Mucosa of descending colon (tissue), 3 donors: ENCODE measurements around the gene DCAF11. TPM values are rescaled to one million over a fixed set of nuclear protein-coding genes. Genes with fewer than 3 reads are reported as not detected.

Experiments used
- ATAC-seq: fragments of 200-7000 bp; cut with Tn5 transposase; one replicate; pipeline ENCODE4 v1.9.1; 2020; ENCODE audit warnings: mild to moderate bottlenecking, moderate library complexity
- DNase-seq, 3 donors: peaks; one replicate each; pipeline ENCODE4 v3.0.0-alpha.2; 2020
- H3K36me3 ChIP-seq: fragments of 200-600 bp; one replicate; pipeline ENCODE4 v1.8.0; 2021; ENCODE audit warnings: low read depth, mild to moderate bottlenecking
- H3K4me1 ChIP-seq: fragments of 200-600 bp; one replicate; pipeline ENCODE4 v1.8.0; 2021; ENCODE audit warnings: low read depth, mild to moderate bottlenecking
- H3K4me3 ChIP-seq: fragments of 200-600 bp; one replicate; pipeline ENCODE4 v1.8.0; 2021; ENCODE audit warnings: mild to moderate bottlenecking
- H3K9me3 ChIP-seq: fragments of 200-600 bp; one replicate; pipeline ENCODE4 v1.8.0; 2021; ENCODE audit warnings: mild to moderate bottlenecking
- CTCF ChIP-seq: fragments of 200-600 bp; IDR thresholded peaks from one replicate; pipeline ENCODE4 v1.8.0; 2022; ENCODE audit warnings: antibody characterized with exemption, mild to moderate bottlenecking
- intact Hi-C, 2 donors: fragments of 100-400 bp; cut with DNase I in 1 of 2; cut with micrococcal nuclease in 1 of 2; formaldehyde crosslinking; loops; one replicate each; pipeline versions ENCODE4 v1.11.0 to v1.11.1; 2022; cut with DNase I, micrococcal nuclease
- total RNA-seq, 3 donors: library from RNA; stranded (reverse); fragmentation: NEBNext Ultra II Directional in 2 of 3; extraction: Animal tissue kit (Norgen Biotek cat#: 25700) in 2 of 3; gene quantifications; one replicate each; pipeline versions ENCODE4 v1.2.1 to v1.2.4, GENCODE V29; 2021 to 2023
- donor health status: DM: no; HTN: no; CAD: no; lungs with moderate emphysema.
- donor health status: DM: no; HTN: no; CAD: no.
- donor health status: DM: no; HTN: yes; CAD: no.

DCAF11 gene
- total RNA-seq, 3 donors from 2014 or later: 65.8 to 101 (median 84.9) TPM

GRCh38 chr14:24085215-24085614, 29.4 kb upstream of the DCAF11 start:
- peaks cover 8% of the 10 kb centered on the region for H3K4me1 ChIP-seq
- TF ChIP-seq CTCF: no peak
- no peak overlapping the region for H3K4me3 ChIP-seq
- DNase-seq (no peak), ATAC-seq (no peak)
- H3K9me3 ChIP-seq: no peaks in the 10 kb centered on the region
- intact Hi-C loops: no loop called here
- H3K36me3 ChIP-seq: no peaks in the 10 kb centered on the region

- no peak for TF ChIP-seq CTCF
- ATAC-seq (no peak), DNase-seq (no peak)
- intact Hi-C loops: no loop called here
- no peaks in the 10 kb centered on the region for H3K36me3 ChIP-seq
- no peak overlapping the region for H3K4me3 ChIP-seq
- peaks cover 8% of the 10 kb centered on the region for H3K4me1 ChIP-seq
- H3K9me3 ChIP-seq: no peaks in the 10 kb centered on the region
These were observed 28.2 kb upstream of the DCAF11 start for GRCh38 chr14:24086193-24086955.

GRCh38 chr14:24087004-24087403, 27.6 kb upstream of the DCAF11 start:
- no peaks in the 10 kb centered on the region for H3K36me3 ChIP-seq
- no peak overlapping the region for H3K4me3 ChIP-seq
- intact Hi-C loops: no loop called here
- ATAC-seq (no peak), DNase-seq (no peak)
- TF ChIP-seq CTCF: no peak
- peaks cover 5% of the 10 kb centered on the region for H3K4me1 ChIP-seq
- H3K9me3 ChIP-seq: no peaks in the 10 kb centered on the region

- H3K4me3 ChIP-seq: no peak overlapping the region
- H3K4me1 ChIP-seq: peaks cover 12% of the 10 kb centered on the region
- TF ChIP-seq CTCF: no peak
- no peaks in the 10 kb centered on the region for H3K36me3 ChIP-seq
- DNase-seq (no peak), ATAC-seq (no peak)
- intact Hi-C loops: no loop called here
- H3K9me3 ChIP-seq: no peaks in the 10 kb centered on the region
These were observed 26.5 kb upstream of the DCAF11 start for GRCh38 chr14:24088095-24088494.

GRCh38 chr14:24089890-24090289, 24.7 kb upstream of the DCAF11 start:
- no peak for DNase-seq
- H3K36me3 ChIP-seq: no peaks in the 10 kb centered on the region
- TF ChIP-seq CTCF: no peak
- peaks cover 18% of the 10 kb centered on the region for H3K4me1 ChIP-seq
- intact Hi-C loops: loop anchor here in 1 of 2 donors (1.0 kb wide), 1 partner anchor 32 kb away; no protein-coding TSS in a partner anchor
- ATAC-seq: no peak
- H3K4me3 ChIP-seq: no peak overlapping the region
- H3K9me3 ChIP-seq: no peaks in the 10 kb centered on the region
